HG03354 (cell line): ENCODE measurements around the gene ZSWIM7.
"Not testable (repeated sequence)": the region's sequence is repeated elsewhere in the genome, so short reads cannot be mapped to it uniquely, and the experiment has no call there.

Source experiments
- ATAC-seq: cut with Tn5 transposase; IDR thresholded peaks from one replicate; pipeline ENCODE4 v1.9.1; 2021; ENCODE audit warnings: mild to moderate bottlenecking; ENCODE audit not compliant: unreplicated experiment, poor library complexity, severe bottlenecking

Gene ZSWIM7

GRCh38 chr17:15941781-15942180 lies 57.7 kb downstream of the ZSWIM7 start:
- no peak for ATAC-seq

DNA sequence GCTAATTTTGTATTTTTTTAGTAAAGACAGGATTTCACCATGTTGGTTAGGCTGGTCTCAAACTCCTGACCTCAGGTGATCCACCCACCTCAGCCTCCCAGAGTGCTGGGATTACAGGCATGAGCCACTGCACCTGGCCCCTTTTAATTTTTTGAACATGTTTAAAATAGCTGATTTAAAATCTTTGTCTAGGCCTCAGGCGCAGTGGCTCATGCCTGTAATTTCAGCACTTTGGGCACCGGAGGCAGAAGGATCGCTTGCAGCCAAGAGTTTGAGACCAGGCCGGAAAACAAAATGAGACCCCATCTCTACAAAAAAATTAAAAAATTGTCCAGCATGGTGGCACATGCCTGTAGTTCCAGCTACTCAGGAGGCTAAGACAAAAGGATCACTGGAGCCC lies 63.0 kb downstream of the ZSWIM7 start:
- ATAC-seq, result not testable (repeated sequence)

- ATAC-seq, result no peak
Observed at GRCh38 chr17:15935891-15936290, 63.6 kb downstream of the ZSWIM7 start.

DNA sequence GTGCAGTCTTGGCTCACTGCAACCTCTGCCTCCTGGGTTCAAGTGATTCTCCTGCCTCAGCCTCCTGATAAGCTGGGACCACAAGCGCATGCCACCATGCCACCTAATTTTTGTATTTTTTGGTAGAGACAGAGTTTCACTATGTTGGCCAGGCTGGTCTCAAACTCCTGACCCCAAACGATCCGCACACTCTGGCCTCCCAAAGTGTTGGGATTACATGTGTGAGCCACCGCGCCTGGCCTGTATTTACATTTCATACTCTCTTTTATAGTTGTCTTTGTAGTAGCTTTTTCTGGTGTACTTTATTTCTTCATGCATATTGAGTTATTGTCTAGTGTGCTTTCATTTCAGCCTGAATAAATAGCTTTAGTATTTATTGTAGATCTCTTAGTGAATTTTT lies 64.6 kb downstream of the ZSWIM7 start:
- no peak for ATAC-seq

DNA sequence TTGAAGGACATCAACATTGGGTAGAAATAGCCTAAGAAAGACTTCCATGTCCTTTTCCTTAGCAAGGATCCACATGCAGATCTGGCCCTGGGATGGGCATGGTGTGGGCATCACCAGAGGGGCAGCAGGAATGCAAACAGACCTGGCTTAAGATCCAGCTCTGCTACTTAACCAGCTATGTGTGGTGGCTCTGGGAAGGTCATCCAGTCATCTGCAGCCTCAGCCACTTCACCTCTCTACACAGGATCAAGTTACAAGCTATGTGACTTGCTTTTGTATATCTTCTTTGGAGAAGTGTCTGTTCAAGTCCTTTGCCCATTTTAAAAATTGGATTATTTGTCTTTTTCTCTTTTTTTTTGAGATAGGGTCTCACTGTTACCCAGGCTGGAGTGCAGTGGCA lies 68.1 kb downstream of the ZSWIM7 start:
- no peak for ATAC-seq

DNA sequence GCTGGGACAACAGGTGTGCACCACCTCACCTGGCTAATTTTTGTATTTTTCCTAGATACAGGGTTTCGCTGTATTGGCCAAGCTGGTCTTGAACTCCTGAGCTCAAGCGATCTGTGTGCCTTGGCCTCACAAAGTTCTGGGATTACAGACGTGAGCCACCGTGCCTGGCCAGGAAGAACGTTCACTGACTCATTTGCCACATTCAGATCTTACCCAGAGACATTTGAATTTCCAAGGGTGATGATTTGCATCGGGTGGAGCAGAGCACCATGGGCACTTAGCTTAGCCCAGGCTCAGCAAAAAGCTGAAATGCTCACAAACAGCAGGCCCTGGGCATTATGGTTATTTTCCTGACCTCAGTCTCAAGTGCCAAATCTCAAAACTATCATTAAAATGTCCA lies 69.1 kb downstream of the ZSWIM7 start:
- ATAC-seq, result no peak

GRCh38 chr17:15929941-15930340 lies 69.6 kb downstream of the ZSWIM7 start:
- ATAC-seq, result no peak

GRCh38 chr17:15928286-15928785 lies 71.2 kb downstream of the ZSWIM7 start:
- no peak for ATAC-seq
